ENCODE data around the gene PRCC.

PRCC gene

GRCh38 chr1:156767101-156767878 lies at the start of gene PRCC:
Gene PRCC, plus strand, starts transcription at chr1:156767535. Its CDS starts 237 bp downstream, at chr1:156767772.
- DNase-seq = peak; percentile 97 to 99 (median 98)

- DNase-seq = no peak
These were observed 46.2 kb upstream of the PRCC start for GRCh38 chr1:156721131-156721530.

GRCh38 chr1:156721535-156721934 lies 45.8 kb upstream of the PRCC start:
- peak; percentile 50 to 65 (median 53) for DNase-seq

GRCh38 chr1:156725683-156726280 lies 41.6 kb upstream of the PRCC start:
- peak; percentile 92 to 96 (median 93) for DNase-seq

GRCh38 chr1:156726549-156727226 lies 40.6 kb upstream of the PRCC start:
- DNase-seq = peak; percentile 80 to 82 (median 80)

- DNase-seq = no peak
These were observed 39.8 kb upstream of the PRCC start for GRCh38 chr1:156727492-156727891.

GRCh38 chr1:156727926-156728598 lies 39.3 kb upstream of the PRCC start, which contains the start of gene METTL25B:
Gene METTL25B, plus strand, starts transcription at chr1:156728469. Its CDS starts 636 bp downstream, at chr1:156729105.
- peak; percentile 73 to 87 (median 77) for DNase-seq

GRCh38 chr1:156728599-156729462 lies 38.5 kb upstream of the PRCC start, which contains the start of gene ISG20L2:
Gene ISG20L2, minus strand, starts transcription at chr1:156728766. Its CDS starts 1,114 bp downstream, at chr1:156727652.
- peak; percentile 97 to 99 (median 99) for DNase-seq

- no peak for DNase-seq
These were observed 33.2 kb upstream of the PRCC start for GRCh38 chr1:156733989-156734584.

- DNase-seq = no peak
These were observed 28.9 kb upstream of the PRCC start for GRCh38 chr1:156738407-156738806.

GRCh38 chr1:156738916-156739315 lies 28.4 kb upstream of the PRCC start:
- no peak for DNase-seq

GRCh38 chr1:156740237-156740740 lies 27.0 kb upstream of the PRCC start:
- DNase-seq = no peak

- DNase-seq = peak; percentile 96 to 99 (median 99)
These were observed 26.4 kb upstream of the PRCC start, which contains the start of gene MRPL24 for GRCh38 chr1:156740741-156741480. Gene MRPL24, minus strand, starts transcription at chr1:156741088. Its CDS starts 2,384 bp downstream, at chr1:156738704.

- no peak for DNase-seq
These were observed 25.8 kb upstream of the PRCC start for GRCh38 chr1:156741481-156741983.

- no peak for DNase-seq
These were observed 25.3 kb upstream of the PRCC start for GRCh38 chr1:156742017-156742416.

- no peak for DNase-seq
These were observed 24.5 kb upstream of the PRCC start for GRCh38 chr1:156742801-156743200.

- DNase-seq = peak in 1 of 3 donors; percentile 52
These were observed 23.7 kb upstream of the PRCC start for GRCh38 chr1:156743367-156744302.

GRCh38 chr1:156744344-156744743 lies 23.0 kb upstream of the PRCC start:
- no peak for DNase-seq
